ENCODE measurements around the gene SRL. TPM values are rescaled to one million over a fixed set of nuclear protein-coding genes. Genes with fewer than 3 reads are reported as not detected.

The SRL gene
- total and polyA plus RNA-seq, 4 donors: 0.30 to 2.9 (median 1.2) TPM

GRCh38 chr16:4249530-4250308, 7.8 kb upstream of the SRL start:
- Histone ChIP-seq H3K27me3 (ENCODE audit: control insufficient read depth in 3 of 3, insufficient read depth in 3 of 3, low read length in 2 of 3) (no peaks in the 10 kb centered on the region), H3K9me3 (ENCODE audit: control insufficient read depth in 4 of 4, insufficient read depth in 3 of 4, low read length in 3 of 4) (no peaks in the 10 kb centered on the region), H3K27ac (ENCODE audit: low read depth in 1 of 2, low read length in 1 of 2) (no peak overlapping the region), H3K36me3 (ENCODE audit: control insufficient read depth in 4 of 4, insufficient read depth in 4 of 4, low read length in 4 of 4) (no peaks in the 10 kb centered on the region), H3K4me1 (ENCODE audit: control insufficient read depth in 5 of 5, insufficient read depth in 5 of 5, low read length in 5 of 5) (peaks cover 0 to 5% (median 0%) of the 10 kb centered on the region in 5 donors), H3K4me3 (no peak overlapping the region), H3K9ac (ENCODE audit: insufficient read depth in 1 of 2, low read length in 2 of 2) (no peak overlapping the region)
- DNase-seq (no peak), ATAC-seq (ENCODE audit: insufficient read depth, low FRiP score) (no peak)
- 84 to 85% methylated on average over 12 of the region's 12 CpGs for WGBS, 2 donors
- no peak for TF ChIP-seq CTCF (IDR thresholded peaks at IDR 0.05; ENCODE audit: control extremely low read depth, extremely low read depth)

GRCh38 chr16:4247460-4247784, 5.5 kb upstream of the SRL start:
- H3K4me1 ChIP-seq (ENCODE audit: control insufficient read depth in 5 of 5, insufficient read depth in 5 of 5, low read length in 5 of 5): peaks cover 0 to 2% (median 0%) of the 10 kb centered on the region in 5 donors
- peak overlapping the region in 1 of 2 donors; percentile 39 for H3K27ac ChIP-seq (ENCODE audit: low read depth in 1 of 2, low read length in 1 of 2)
- no peaks in the 10 kb centered on the region for H3K27me3 ChIP-seq (ENCODE audit: control insufficient read depth in 3 of 3, insufficient read depth in 3 of 3, low read length in 2 of 3)
- ATAC-seq (ENCODE audit: insufficient read depth, low FRiP score): no peak
- H3K4me3 ChIP-seq: no peak overlapping the region
- no peak for TF ChIP-seq CTCF (IDR thresholded peaks at IDR 0.05; ENCODE audit: control extremely low read depth, extremely low read depth)
- H3K36me3 ChIP-seq (ENCODE audit: control insufficient read depth in 4 of 4, insufficient read depth in 4 of 4, low read length in 4 of 4): no peaks in the 10 kb centered on the region
- 73 to 84% methylated on average over 7 of the region's 7 CpGs for WGBS, 2 donors
- H3K9ac ChIP-seq (ENCODE audit: insufficient read depth in 1 of 2, low read length in 2 of 2): no peak overlapping the region
- H3K9me3 ChIP-seq (ENCODE audit: control insufficient read depth in 4 of 4, insufficient read depth in 3 of 4, low read length in 3 of 4): no peaks in the 10 kb centered on the region
- DNase-seq: no peak

GRCh38 chr16:4246777-4247459, 5.0 kb upstream of the SRL start:
- no peak for TF ChIP-seq CTCF (IDR thresholded peaks at IDR 0.05; ENCODE audit: control extremely low read depth, extremely low read depth)
- Histone ChIP-seq H3K27ac (ENCODE audit: low read depth in 1 of 2, low read length in 1 of 2) (peak overlapping the region in 1 of 2 donors; percentile 39), H3K9ac (ENCODE audit: insufficient read depth in 1 of 2, low read length in 2 of 2) (no peak overlapping the region), H3K36me3 (ENCODE audit: control insufficient read depth in 4 of 4, insufficient read depth in 4 of 4, low read length in 4 of 4) (no peaks in the 10 kb centered on the region), H3K4me1 (ENCODE audit: control insufficient read depth in 5 of 5, insufficient read depth in 5 of 5, low read length in 5 of 5) (peaks cover 0 to 5% (median 0%) of the 10 kb centered on the region in 5 donors), H3K4me3 (no peak overlapping the region), H3K27me3 (ENCODE audit: control insufficient read depth in 3 of 3, insufficient read depth in 3 of 3, low read length in 2 of 3) (no peaks in the 10 kb centered on the region), H3K9me3 (ENCODE audit: control insufficient read depth in 4 of 4, insufficient read depth in 3 of 4, low read length in 3 of 4) (no peaks in the 10 kb centered on the region)
- no peak for ATAC-seq (ENCODE audit: insufficient read depth, low FRiP score)
- WGBS, 2 donors: 69 to 77% methylated on average over 14 of the region's 14 CpGs
- DNase-seq: no peak
